ENCODE results near the gene KIF13A.

- TF ChIP-seq CTCF (IDR thresholded peaks at IDR 0.05; ENCODE audit: insufficient read depth, low read depth, low read length) (no peak), EZH2 (IDR thresholded peaks at IDR 0.05; ENCODE audit: insufficient read depth, low read length) (no peak)
These were observed 1.3 kb downstream of the KIF13A start for GRCh38 chr6:17985934-17986655.
